B cell (primary cell): ENCODE data around the gene CAMK1. TPM values are rescaled to one million over a fixed set of nuclear protein-coding genes. Genes with fewer than 3 reads are reported as not detected.

Source experiments
- ATAC-seq: fragments of 200-7000 bp; cut with Tn5 transposase; one replicate; pipeline ENCODE4 v1.10.0; 2021; ENCODE audit warnings: low read depth, mild to moderate bottlenecking, moderate number of reproducible peaks, moderate library complexity
- CTCF ChIA-PET: fragments of 350-600 bp; sonication (Branson Sonifier 250); formaldehyde crosslinking; loops from one replicate; lab custom pipeline; 2021; ENCODE audit warnings: antibody characterized with exemption, inconsistent platforms; lab: Charles Lee
- POLR2A ChIA-PET: fragments of 350-600 bp; sonication (Branson Sonifier 250); formaldehyde crosslinking; loops from one replicate; lab custom pipeline; 2021; ENCODE audit warnings: antibody characterized with exemption; lab: Charles Lee
- DNase-seq: peaks from one replicate; pipeline ENCODE4 v3.0.0; 2013
- H2AFZ ChIP-seq: 2 replicates; pipeline ENCODE4 v1.6.1; 2012; ENCODE audit warnings: mild to moderate bottlenecking, low read depth, low read length; ENCODE audit not compliant: insufficient read depth, poor library complexity, severe bottlenecking
- H3K27ac ChIP-seq, 2 donors: 1 replicate in 1 of 2; 2 replicates in 1 of 2; pipeline ENCODE4 v1.5.1; 2012 to 2013; ENCODE audit warnings: low read length in 2 of 2, mild to moderate bottlenecking in 2 of 2, moderate library complexity in 1 of 2
- H3K27me3 ChIP-seq, 4 experiments: fragments of 200-600 bp in 1 of 4; sonication (generic) in 1 of 4; replicated peaks in 1 of 4; 1 replicate in 2 of 4; 2 replicates in 2 of 4; pipeline versions ENCODE4 v1.6.1 to v1.7.0; 2013 to 2016; ENCODE audit warnings: low read length in 3 of 4, mild to moderate bottlenecking in 2 of 4, mixed read lengths in 1 of 4, moderate library complexity in 1 of 4; ENCODE audit not compliant: insufficient read depth in 4 of 4, control insufficient read depth in 3 of 4; ENCODE audit errors: control extremely low read depth in 1 of 4
- H3K36me3 ChIP-seq, 2 experiments: replicated peaks in 1 of 2; 1 replicate in 1 of 2; 2 replicates in 1 of 2; pipeline versions ENCODE4 v1.6.1 to v1.7.1; 2013; ENCODE audit warnings: low read length in 1 of 2; ENCODE audit not compliant: insufficient read depth in 2 of 2, control insufficient read depth in 1 of 2; ENCODE audit errors: control extremely low read depth in 1 of 2, extremely low read depth in 1 of 2
- H3K4me1 ChIP-seq, 2 donors: fragments of 200-600 bp in 1 of 2; sonication (generic) in 1 of 2; 1 replicate in 1 of 2; 2 replicates in 1 of 2; pipeline versions ENCODE4 v1.5.1 to v1.6.1; 2013 to 2017; ENCODE audit warnings: low read length in 2 of 2; ENCODE audit not compliant: control insufficient read depth in 2 of 2, insufficient read depth in 2 of 2
- H3K4me2 ChIP-seq: replicated peaks from 2 replicates; pipeline ENCODE3; 2012; ENCODE audit warnings: mild to moderate bottlenecking, low read depth, low read length; ENCODE audit not compliant: poor library complexity, severe bottlenecking
- H3K4me3 ChIP-seq, 5 experiments: fragments of 200-600 bp in 1 of 5; sonication (generic) in 1 of 5; 1 replicate in 3 of 5; 2 replicates in 2 of 5; pipeline versions ENCODE4 v1.5.1 to v1.7.0; 2011 to 2016; ENCODE audit warnings: low read length in 4 of 5, mild to moderate bottlenecking in 4 of 5, low read depth in 2 of 5, control low read depth in 1 of 5, moderate library complexity in 1 of 5; ENCODE audit not compliant: insufficient read depth in 1 of 5; ENCODE audit errors: control extremely low read depth in 1 of 5, extremely low read depth in 1 of 5
- H3K79me2 ChIP-seq: fragments of 200-600 bp; sonication (generic); one replicate; pipeline ENCODE4 v1.6.0; 2016; ENCODE audit warnings: low read length; ENCODE audit not compliant: control insufficient read depth, insufficient read depth
- H3K9ac ChIP-seq: fragments of 200-600 bp; sonication (generic); 2 replicates; pipeline ENCODE4 v1.6.1; 2017; ENCODE audit warnings: mild to moderate bottlenecking, low read length, moderate library complexity
- H3K9me3 ChIP-seq, 3 donors: one replicate each; pipeline versions ENCODE4 v1.6.1 to v1.7.1; 2013; ENCODE audit warnings: low read length in 2 of 3; ENCODE audit not compliant: control insufficient read depth in 2 of 3, insufficient read depth in 1 of 3; ENCODE audit errors: control extremely low read depth in 1 of 3
- H4K20me1 ChIP-seq: 2 replicates; pipeline ENCODE4 v1.6.0; 2012; ENCODE audit warnings: mild to moderate bottlenecking, low read length; ENCODE audit not compliant: insufficient read depth, control insufficient read depth, poor library complexity, severe bottlenecking
- H3K27ac Mint-ChIP-seq: one replicate; pipeline ENCODE4 v1.8.0; 2021; ENCODE audit warnings: mixed read lengths
- H3K27me3 Mint-ChIP-seq: one replicate; pipeline ENCODE4 v1.8.0; 2021; ENCODE audit warnings: mixed read lengths
- H3K4me1 Mint-ChIP-seq: one replicate; pipeline ENCODE4 v1.8.0; 2021; ENCODE audit warnings: mixed read lengths
- H3K4me3 Mint-ChIP-seq: one replicate; pipeline ENCODE4 v1.8.0; 2021; ENCODE audit warnings: mixed read lengths
- H3K9me3 Mint-ChIP-seq: one replicate; pipeline ENCODE4 v1.8.0; 2022; ENCODE audit warnings: mixed read lengths; ENCODE audit not compliant: insufficient read depth
- CTCF ChIP-seq: fragments of 200-600 bp; IDR thresholded peaks from one replicate; pipeline ENCODE4 v1.8.0; 2022; ENCODE audit warnings: antibody characterized with exemption, mild to moderate bottlenecking
- EZH2 ChIP-seq: IDR thresholded peaks from 2 replicates; pipeline ENCODE4 v1.6.1; 2012; ENCODE audit warnings: borderline replicate concordance, low read depth, mild to moderate bottlenecking, moderate library complexity, low read length; ENCODE audit not compliant: insufficient read depth, poor library complexity, severe bottlenecking
- WGBS: methylation state at CpG from one replicate; pipeline ENCODE4 v1.1.5; 2013; ENCODE audit warnings: missing lambda C conversion rate; ENCODE audit not compliant: insufficient coverage; 5-methylcytosine and 5-hydroxymethylcytosine counted together
- intact Hi-C: fragments of 100-400 bp; cut with micrococcal nuclease; formaldehyde crosslinking; loops from one replicate; pipeline ENCODE4 v1.10.0; 2022
- polyA plus RNA-seq: library from polyadenylated mRNA; depleted of rRNA; stranded (reverse); fragments of >200 nt; gene quantifications from 2 replicates; pipeline ENCODE4 v1.2.3, GENCODE V29; 2012
- total RNA-seq, 2 donors: library from RNA; stranded (reverse); fragments of 120-200 nt in 1 of 2; gene quantifications; 1 replicate in 1 of 2; 2 replicates in 1 of 2; pipeline versions ENCODE4 v1.2.3 to v1.2.4, GENCODE V29; 2013 to 2022

Gene CAMK1
- total and polyA plus RNA-seq, 2 donors (not counting 1 experiment from before 2014, with no cell fraction given), result 0.57 to 0.82 TPM

GRCh38 chr3:9747267-9747666 lies 22.5 kb downstream of the CAMK1 start:
- Histone ChIP-seq H3K9ac (no peak overlapping the region), H2AFZ (no peak overlapping the region), H3K9me3 (no peaks in the 10 kb centered on the region), H3K79me2 (peaks cover 16% of the 10 kb centered on the region), H3K27ac (no peak overlapping the region), H3K27me3 (no peaks in the 10 kb centered on the region), H3K36me3 (peaks cover 4 to 58% of the 10 kb centered on the region in 2 experiments), H3K4me3 (no peak overlapping the region), H4K20me1 (no peaks in the 10 kb centered on the region), H3K4me2 (no peak overlapping the region), H3K4me1 (peaks cover 24 to 29% of the 10 kb centered on the region in 2 donors)
- no peak for ATAC-seq
- intact Hi-C loops, result no loop called here
- 77% methylated on average over 6 of the region's 8 CpGs for WGBS
- Mint-ChIP-seq H3K4me1 (peaks cover 34% of the 10 kb centered on the region), H3K9me3 (no peaks in the 10 kb centered on the region), H3K27me3 (no peaks in the 10 kb centered on the region), H3K27ac (no peak overlapping the region), H3K4me3 (no peak overlapping the region)
- no peak for DNase-seq
- POLR2A ChIA-PET, result interaction anchor here (1.6 kb wide), 1 partner anchor 10 kb away, joined by 4 read pairs; no protein-coding TSS in a partner anchor
- CTCF ChIA-PET, result no interaction called here
- TF ChIP-seq EZH2 (no peak), CTCF (no peak)

DNA sequence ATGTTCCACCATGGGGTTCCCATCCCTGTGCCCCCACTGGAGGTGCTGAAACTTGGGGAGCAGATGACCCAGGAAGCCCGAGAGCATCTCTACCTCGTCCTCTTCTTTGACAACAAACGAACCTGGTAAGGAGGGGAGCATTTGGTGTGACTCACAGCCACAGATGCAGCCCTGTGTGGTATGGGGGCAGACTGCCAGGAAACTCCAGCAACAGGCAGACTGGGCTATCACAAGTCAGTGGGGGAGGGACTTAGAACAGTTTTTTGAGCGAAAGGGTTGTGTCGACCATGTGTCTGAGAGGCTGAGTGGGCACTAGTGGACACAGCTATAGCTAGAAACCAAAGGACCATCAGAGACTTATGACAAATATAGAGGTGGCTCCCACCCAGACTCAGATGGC lies 23.4 kb downstream of the CAMK1 start:
- Histone ChIP-seq H3K79me2 (peaks cover 9% of the 10 kb centered on the region), H3K4me1 (peaks cover 14 to 19% of the 10 kb centered on the region in 2 donors), H3K9me3 (no peaks in the 10 kb centered on the region), H3K4me3 (no peak overlapping the region), H3K27ac (no peak overlapping the region), H3K4me2 (no peak overlapping the region), H2AFZ (no peak overlapping the region), H3K9ac (no peak overlapping the region), H3K27me3 (no peaks in the 10 kb centered on the region), H4K20me1 (peaks cover under 1% of the 10 kb centered on the region), H3K36me3 (peaks cover 1 to 63% of the 10 kb centered on the region in 2 experiments)
- Mint-ChIP-seq H3K27me3 (no peaks in the 10 kb centered on the region), H3K4me1 (peaks cover 25% of the 10 kb centered on the region), H3K4me3 (no peak overlapping the region), H3K9me3 (no peaks in the 10 kb centered on the region), H3K27ac (no peak overlapping the region)
- ChIA-PET CTCF (no interaction called here), POLR2A (no interaction called here)
- 78% methylated on average over 3 of the region's 5 CpGs for WGBS
- no peak for DNase-seq
- ATAC-seq, result no peak
- intact Hi-C loops, result no loop called here
- no peak for TF ChIP-seq CTCF
- TF ChIP-seq EZH2, result no peak
